CD4-positive, alpha-beta T cell treated with Interleukin-1 beta for 1 hour (primary cell): ENCODE results near the gene TMEM161A.
"Not testable (repeated sequence)": the region's sequence is repeated elsewhere in the genome, so short reads cannot be mapped to it uniquely, and the experiment has no call there.

Experiments used
- DNase-seq, 2 donors: peaks; one replicate each; pipeline ENCODE4 v3.0.0-alpha.2; 2020 to 2022

Gene TMEM161A

GRCh38 chr19:19120308-19121231, 17.7 kb downstream of the TMEM161A start:
- peak in 1 of 2 donors; percentile 17 for DNase-seq

- DNase-seq = no peak
Observed at GRCh38 chr19:19119325-19120237, 18.7 kb downstream of the TMEM161A start.

- DNase-seq = peak; percentile 27 to 50
Observed at GRCh38 chr19:19115954-19116353, 22.3 kb downstream of the TMEM161A start.

DNA sequence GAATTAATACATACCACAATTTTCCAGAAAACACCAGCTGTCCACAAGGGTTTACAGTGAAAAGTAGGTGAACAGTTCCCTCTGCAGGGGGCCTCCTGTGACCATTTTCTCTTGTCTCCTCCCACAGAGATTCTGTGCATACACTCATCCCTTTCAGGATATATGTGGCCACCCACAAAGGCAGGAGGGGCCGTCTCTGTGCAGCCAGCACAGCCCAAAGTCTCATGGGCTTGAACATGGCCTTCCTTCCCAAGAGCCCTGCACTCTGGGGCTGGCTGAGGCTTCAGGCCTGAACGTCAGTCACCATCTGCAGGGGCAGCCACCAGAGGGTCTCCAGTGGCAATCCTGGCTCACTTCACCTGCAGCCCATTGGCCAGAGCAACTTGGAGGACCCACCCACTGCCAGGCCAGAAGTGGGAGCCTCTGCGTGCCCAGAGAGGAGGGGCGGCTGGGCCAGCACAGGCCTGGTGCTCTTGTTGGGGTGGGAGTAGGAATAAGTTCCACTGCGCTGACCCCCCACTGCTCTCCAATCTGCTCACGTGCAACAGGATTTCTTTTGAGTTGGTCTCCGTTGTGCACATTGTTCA, 25.1 kb downstream of the TMEM161A start:
- no peak for DNase-seq

DNA sequence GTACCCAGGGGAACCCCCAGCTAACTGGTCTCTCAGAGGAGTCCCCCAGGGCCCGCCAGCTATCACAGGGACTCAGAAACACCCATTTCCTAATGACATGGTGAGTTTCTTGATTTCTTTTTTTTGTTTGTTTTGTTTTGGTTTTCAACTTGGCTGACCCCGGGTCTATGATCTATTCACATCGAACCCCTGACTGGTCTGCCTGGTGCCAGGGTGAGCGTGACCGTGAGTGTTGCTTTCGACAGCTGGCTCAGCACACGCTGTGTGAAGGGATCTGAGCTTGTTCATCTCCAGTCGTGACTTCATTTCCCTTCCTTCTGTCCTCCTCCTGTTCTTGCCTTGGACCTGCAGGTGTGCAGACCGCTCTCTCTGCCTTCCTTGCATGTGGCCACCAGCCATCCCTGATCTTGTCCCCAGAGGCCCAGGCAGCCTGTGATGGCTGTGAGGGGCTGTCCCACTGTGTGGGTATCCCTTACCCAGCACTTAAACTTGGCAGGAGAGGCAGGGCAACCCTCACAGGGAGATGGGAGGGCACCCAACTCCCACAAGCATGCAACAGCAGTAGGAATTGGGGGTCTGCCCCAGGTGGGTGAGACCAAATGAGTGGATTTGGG, 26.2 kb downstream of the TMEM161A start:
- DNase-seq = no peak

GRCh38 chr19:19111136-19111835, 27.0 kb downstream of the TMEM161A start:
- no peak for DNase-seq

- DNase-seq = peak; percentile 10 to 16
Observed at GRCh38 chr19:19110410-19111135, 27.7 kb downstream of the TMEM161A start.

- no peak for DNase-seq
Observed at GRCh38 chr19:19109601-19110000, 28.7 kb downstream of the TMEM161A start.

DNA sequence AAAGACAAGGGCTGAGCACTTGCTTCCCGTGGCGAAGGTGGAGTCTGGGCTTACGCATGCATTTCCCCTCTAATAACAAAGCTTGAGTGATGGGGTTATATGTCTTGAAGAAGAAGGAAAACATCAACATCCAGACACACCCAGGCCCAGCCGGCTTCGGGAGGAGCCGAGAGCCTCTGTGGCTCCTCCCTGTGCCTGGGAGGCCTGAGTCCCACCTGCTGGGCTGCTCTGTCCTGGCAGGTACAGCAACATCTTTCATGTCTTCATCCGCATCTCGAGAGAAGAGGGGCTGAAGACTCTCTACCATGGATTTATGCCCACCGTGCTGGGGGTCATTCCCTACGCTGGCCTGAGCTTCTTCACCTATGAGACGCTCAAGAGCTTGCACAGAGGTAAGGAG, 30.6 kb downstream of the TMEM161A start:
- no peak for DNase-seq

DNA sequence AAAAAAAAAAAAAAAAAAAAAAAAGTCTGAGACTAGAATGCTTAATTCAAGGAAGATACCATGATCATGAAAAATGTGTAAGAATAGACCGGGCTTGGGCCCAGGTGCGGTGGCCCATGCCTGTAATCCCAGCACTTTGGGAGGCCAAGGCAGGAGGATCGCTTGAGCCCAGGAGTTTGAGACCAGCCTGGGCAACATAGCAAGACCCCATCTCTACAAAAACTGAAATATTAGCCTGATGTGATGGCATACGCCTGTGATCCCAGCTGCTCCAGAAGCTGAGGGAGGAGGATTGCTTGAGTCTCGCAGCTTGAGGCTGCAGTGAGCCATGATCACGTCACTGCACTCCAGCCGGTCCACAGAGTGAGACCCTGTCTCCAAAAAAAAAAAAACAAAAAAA, 31.3 kb downstream of the TMEM161A start:
- DNase-seq = not testable (repeated sequence)

DNA sequence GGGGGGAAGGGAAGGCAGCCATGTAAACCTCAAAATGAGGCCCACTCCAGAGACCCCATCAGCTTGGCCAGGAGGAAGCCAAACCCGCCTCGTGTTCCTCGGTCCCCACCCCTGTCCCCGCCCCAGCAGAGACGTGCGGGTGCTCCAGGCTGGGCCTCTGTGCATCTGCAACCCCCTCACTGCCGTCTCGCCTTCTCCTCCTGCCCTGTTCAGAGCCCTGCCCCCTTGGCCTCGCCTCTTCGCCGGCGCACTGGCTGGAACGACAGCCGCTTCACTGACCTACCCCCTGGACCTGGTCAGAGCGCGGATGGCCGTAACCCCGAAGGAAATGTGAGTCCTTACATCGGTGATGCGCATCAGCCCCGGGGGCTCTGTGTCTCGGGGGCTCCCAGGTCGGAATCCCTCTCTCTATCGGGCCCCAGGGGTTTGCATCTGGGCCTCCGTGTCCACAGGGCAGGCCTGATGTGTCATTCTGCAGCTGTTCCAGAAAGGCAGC, 32.2 kb downstream of the TMEM161A start:
- no peak for DNase-seq

GRCh38 chr19:19105365-19106055, 32.8 kb downstream of the TMEM161A start:
- DNase-seq = no peak

- DNase-seq = no peak
Observed at GRCh38 chr19:19103167-19103566, 35.1 kb downstream of the TMEM161A start.

- not testable (repeated sequence) for DNase-seq
Observed at GRCh38 chr19:19102566-19102965, 35.7 kb downstream of the TMEM161A start.

DNA sequence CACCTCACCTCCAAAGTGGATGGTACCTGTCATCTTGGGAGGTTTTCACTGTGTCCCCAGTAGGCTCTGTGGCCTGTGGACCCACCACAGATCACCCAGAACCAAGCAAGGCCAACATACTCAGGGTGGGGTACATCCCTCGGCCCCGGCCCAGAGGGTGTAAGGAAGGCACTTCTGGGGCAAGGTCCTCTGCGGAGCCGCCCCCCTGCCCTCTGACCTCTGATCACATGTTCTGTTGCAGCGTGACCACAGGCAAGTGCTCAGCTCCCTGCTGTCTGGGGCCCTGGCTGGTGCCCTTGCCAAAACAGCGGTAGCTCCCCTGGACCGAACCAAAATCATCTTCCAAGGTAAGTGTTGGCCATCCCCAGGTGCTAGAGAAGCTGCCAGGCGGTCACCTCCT, 36.7 kb downstream of the TMEM161A start:
- no peak for DNase-seq

DNA sequence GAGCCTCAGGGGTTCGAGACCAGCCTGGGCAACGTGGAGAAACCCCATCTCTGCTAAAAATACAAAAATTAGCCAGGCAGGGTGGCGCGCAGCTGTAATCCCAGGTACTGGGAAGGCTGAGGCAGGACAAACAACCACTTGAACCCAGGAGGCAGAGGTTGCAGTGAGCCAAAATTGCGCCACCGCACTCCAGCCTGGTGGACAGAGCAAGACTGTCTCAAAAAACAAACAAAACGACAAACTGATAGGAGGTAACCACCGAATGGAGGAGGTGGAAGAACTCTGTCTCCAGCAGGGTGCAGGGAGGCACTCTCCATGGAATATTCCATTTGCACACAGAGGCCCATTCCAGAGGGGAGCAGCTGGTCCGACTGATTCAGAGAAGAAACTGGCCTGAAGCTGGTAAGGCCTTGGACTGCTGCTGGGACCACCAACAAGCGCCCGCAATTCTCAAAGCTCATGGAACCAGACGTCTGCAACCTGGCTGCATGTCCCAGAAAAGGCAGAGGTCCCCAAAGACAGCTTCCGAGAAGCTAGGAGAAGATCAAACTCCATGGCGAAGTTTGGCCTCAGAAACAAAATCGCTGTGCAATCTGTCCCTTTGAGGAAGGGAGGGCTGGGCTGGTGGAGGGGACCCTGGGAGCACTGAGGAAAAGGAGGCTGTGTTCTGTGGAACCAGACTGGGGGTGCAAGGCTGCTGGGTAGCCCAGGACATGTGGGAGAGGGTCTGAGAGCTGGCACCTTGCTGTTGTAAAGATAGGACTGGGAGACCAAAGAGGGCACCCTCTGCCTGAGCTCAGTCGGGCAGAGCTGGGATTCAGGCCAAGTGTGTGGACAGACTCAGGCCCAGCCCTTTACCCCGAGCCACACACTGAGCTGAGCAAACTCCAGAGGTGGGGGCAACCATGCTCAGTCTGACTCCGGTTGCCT, 39.3 kb downstream of the TMEM161A start:
- DNase-seq = no peak

DNA sequence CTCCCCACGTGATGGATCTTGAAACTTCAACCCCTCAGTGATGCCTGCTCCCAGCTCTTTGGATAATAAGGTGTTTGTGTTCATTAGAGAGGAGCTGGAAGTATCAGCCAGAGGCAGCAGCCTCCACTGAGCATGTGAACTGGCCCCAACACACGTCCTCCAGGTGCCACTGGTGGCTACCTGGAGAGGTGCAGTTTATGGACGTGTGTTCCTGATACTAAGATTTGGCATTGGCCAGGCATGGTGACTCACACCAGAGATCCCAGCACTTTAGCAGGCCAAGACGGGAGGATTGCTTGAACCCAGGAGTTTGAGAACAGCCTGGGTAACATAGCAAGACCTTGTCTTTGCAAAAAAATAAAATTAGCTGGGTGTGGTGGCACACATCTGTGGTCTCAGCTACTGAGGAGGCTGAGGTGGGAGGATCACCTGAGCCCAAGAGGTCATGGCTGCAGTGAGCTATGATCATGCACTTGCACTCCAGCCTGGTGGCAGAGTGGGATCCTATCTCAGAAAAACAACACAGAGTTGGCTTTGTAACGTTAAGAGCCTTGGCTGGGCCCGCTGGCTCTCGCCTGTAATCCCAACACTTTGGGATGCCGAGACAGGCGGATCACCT, 40.1 kb downstream of the TMEM161A start:
- no peak for DNase-seq

DNA sequence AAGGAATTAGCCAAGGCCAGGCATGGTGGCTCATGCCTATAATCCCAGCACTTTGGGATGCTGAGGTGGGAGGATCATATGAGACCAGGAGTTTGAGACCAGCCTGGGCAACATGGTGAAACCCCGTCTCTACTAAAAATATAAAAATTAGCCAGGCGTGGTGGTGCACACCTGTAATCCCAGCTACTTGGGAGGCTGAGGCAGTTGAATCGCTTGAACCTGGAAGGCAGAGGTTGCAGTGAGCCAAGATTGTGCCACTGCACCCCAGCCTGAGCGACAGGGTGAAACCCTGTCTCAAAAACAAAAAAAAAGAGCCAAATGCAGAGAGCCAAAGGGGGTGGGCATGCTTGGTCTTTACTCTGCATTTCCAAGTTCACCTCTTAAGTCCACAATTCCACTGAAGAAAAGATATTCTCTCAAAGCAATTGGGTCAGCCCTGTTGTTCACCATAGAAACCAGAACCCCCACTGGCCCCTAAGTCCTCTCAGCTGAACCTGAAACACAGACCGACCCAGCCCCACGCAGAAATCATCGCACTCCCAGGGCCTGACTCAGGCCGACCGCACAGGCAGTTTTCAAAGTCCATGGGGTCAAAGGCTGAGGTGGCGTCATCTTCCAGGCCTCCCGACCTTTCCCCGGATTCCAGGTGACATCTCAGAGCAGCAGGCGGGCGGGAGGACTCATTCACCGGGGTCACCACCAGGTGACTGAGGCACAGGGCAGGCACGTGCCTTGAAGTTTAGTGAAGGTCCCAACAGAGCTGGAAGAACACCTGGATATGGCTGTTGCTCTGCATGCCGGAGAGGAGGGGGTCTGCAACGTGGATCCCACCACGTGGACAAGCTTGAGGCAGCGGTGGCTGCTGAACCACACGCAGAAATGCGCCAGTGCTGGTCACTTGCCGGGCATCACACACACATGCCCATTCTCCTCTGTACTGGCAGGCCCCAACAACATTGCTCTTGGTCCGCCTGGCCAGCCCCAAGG, 41.3 kb downstream of the TMEM161A start:
- no peak for DNase-seq
